Measurements from ENCODE around the gene PLD3.
"Not testable (repeated sequence)": the region's sequence is repeated elsewhere in the genome, so short reads cannot be mapped to it uniquely, and the experiment has no call there.

The PLD3 gene

DNA sequence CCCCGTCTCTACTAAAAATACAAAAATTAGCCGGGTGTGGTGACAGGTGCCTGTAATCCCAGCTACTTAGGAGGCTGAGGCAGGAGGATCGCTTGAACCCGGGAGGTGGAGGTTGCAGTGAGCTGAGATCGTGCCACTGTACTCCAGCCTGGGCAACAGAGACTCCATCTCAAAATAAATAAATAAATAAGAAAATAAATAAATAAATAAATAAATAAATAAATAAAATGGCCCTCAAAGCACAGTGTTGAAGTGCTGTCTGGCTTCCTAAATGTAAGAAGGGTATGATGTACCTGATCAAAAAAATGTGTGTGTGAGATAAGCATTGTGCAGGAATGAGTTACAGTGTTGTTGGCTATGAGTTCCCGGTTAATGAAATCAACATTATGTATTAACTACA, 15.4 kb upstream of the PLD3 start:
- DNase-seq (ENCODE audit: low spot score) = not testable (repeated sequence)

DNA sequence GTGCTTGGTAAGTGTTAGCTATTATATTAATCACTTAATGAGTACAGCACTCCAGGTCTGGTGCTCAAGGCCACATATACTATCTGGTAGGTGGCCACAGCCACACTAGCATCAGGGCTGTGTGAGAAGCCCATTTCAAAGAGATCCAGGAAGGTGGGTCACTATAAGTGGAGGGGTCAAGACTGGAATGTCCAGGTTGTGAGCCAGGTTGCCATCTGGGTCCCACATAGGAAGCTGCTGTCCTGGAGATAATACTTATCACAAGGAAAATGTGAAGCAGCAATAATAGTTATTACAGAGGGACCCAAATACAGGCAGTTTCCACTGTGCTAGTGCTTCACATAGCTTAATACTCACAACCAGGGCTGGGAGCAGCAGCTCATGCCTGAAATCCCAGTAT, 13.4 kb upstream of the PLD3 start:
- DNase-seq (ENCODE audit: low spot score) = no peak

DNA sequence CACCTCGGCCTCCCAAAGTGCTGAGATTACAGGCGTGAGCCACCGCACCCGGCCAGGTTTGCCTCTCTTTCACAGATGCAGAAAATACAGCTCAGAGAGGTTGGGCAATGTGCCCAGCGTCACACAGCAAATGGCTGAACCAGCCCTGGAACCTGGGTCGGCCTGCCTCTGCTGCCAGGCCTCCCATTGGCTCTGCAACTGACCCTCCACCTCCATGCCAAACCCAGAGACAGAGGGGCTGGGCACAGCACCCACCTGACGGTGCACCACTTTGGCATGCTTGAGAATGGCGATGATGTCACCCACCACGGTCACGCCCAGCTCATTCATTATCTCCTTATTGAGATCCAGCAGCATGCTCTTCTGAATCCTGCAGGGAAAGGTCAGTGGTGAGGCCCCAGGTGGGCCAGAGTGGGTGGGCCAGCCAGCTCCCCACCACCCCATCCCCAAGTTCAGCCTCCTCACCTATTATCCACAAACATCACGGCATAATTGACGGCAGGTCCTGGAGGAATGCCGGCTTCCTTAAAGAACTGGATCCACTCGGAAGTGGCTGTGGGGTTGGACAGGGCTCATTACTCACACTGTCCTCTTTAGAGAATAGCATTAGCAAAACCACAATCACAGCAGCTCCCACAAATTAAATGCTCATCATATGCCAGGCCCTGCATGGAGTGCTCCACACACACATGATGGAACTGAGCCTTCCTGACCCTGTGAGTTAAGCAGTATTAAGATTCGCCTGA, 12.5 kb upstream of the PLD3 start:
- DNase-seq (ENCODE audit: low spot score) = no peak

DNA sequence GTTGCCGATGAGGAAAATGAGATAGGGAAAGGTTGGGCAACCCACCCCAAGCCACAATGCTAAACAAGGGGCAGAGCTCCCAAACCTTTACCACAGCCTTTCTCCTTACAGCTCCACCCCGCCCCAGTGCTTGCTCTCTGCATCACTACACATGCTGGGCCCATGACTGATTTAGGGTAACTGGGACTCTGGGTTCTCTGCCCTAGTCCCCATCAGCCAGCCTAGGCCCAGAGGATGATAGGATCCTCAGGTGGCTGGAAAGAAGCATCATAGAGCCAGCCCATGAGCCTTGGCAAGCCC, 11.9 kb upstream of the PLD3 start:
- DNase-seq (ENCODE audit: low spot score) = no peak

DNA sequence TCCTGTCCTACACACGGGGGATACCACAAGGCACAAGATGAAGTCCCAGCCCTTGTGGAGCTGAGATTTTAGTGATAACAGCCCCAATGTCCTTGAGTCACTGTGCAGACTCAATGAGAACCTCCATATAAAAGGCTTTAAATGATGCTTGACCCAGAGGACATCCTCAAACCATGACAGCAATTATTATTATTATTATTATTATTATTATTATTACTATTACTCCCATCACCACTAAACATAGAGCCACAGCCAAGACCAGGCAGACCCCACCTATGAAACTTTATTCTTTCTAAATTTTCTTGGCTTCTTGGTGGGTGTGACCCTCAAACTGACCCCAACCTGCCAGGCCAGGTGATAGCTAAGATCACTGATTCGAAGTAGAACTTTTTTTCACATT, 11.4 kb upstream of the PLD3 start:
- DNase-seq (ENCODE audit: low spot score) = no peak

DNA sequence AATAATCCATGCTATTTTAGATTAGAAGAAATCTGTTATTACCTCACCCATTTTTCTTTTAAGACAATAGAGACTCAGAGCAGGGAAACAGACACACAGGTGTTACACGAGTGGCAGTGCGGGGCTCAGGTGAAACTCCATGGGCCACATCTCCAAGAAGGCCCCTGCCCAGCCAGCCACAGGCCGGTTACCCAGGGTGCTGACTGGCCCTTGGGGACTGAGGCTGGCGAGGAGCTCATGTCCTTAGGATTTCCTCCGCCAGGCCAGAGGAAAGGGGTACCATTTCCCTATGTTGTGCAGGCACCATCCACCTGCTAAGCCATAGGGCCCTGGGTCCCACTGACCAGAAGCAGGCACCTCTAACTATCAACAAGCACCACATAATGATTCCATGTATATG, 10.9 kb upstream of the PLD3 start:
- DNase-seq (ENCODE audit: low spot score) = no peak

DNA sequence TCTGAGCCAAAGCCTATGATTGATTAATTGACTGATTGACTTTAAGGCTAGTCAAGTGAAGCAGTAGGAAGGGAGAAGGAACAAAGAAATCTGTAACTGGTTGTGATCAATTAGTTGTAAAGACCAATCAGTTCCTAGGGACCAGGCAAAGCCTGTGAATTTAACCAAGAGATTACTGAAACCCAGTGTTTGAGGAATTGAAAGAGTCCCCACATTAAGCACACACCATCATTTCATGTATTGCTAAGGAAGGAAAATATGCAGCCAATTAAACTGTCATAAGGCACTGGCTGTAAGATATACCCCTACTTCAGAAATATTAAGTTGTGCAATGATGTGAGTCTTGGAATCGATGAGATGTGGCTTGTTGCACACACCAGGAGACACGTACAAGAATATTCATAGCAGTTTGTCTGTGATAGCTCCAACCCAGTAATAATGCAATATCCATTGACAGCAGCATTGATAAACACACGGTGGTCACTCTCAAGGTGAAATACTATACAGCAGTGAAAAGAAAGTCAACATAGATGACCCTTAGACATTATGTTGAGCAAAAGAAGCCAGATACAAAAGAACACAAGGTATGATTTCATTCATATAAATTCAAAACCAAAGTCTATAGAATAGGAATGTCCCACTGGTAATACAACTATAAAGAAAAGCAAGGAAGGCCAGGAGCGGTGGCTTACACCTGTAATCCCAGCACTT, 9.3 kb upstream of the PLD3 start:
- no peak for DNase-seq (ENCODE audit: low spot score)

DNA sequence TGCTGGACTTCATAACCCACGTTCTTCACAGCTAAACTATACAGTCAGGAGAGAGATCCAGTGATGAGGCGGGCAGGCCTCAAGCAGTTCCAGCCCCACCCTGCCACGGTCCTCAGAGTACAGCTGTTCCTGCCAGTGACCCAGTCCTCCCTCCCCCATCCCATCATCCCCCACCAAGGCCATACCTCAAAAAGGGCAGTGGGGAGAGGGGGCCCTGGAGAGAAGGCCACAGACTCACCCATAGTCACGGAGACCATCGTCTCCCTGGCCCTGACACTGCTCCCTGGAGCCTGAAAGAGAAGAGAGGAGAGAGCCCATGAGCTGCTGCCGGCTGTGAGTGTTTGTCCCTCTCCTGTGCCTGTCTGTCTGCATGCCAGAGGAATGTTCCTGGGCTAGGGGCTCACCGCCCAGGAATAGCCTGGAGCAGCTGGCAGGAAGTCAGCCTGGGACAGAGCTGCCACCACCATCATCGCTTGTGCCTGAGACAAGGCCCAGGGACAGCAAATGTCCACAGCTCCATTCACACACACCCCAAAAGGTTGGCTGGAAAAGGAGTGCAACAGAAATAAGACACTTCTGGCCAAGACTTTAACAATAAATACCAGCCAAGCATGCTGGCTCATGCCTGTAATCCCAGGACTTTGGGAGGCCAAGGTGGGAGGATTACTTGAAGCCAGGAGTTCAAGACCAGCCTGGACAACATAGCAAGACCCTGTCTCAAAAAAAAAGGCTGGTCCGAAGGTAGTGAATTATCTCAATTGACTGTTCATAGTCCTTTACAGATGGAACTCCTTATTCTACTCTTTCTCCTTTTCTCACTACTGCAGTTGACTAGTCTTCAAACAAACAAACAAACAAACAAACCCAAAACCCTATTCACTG, 6.7 kb upstream of the PLD3 start:
- no peak for DNase-seq (ENCODE audit: low spot score)

DNA sequence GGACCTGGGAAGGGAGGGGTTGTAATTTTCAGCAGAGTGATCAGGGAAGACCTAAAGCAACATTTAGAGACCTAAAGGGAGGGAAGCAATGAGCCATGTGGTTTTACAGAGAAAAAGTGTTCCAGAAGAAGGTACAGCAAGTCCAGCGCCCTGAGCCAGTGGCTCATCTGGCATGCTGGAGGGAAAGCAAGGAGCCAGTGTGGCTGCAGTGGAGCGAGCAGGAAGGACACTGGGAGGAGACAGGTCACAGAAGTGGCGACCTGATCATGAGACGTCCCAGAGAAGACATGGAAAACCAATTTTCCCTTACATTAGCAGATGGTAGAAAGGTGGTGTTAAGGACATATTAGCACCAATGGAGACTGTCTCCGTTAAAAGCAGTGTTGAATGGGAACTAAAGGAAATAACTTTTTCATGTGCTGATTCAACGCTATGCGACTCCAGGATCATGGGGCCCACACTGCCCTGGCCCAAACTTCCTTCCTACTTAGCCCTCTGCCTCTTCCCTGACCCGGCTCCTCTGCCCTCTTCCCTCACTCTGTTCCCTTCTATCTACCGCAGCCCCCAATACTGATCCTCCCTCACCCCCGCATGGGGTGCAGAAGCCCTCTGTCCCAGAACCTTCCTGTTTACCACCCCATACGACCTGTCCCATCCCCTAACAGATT, 5.7 kb upstream of the PLD3 start:
- no peak for DNase-seq (ENCODE audit: low spot score)

DNA sequence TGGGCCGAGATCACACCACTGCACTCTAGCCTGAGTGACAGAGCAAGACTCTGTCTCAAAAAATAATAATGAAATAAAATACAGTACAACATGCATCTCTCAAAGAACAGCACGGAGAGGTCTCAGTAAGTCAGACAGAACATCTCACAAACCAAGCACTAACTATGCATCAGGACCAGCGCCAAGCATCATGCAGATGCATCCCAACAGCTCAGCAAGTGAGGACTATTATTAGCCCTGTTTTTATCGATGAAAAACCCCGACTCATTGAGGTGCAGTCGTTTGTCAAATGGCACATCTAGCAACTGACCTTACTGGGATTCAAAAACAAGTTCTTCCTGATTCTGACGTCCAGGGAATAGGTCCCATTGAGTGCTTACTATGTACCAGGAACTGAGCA, 4.1 kb upstream of the PLD3 start:
- DNase-seq (ENCODE audit: low spot score) = no peak

DNA sequence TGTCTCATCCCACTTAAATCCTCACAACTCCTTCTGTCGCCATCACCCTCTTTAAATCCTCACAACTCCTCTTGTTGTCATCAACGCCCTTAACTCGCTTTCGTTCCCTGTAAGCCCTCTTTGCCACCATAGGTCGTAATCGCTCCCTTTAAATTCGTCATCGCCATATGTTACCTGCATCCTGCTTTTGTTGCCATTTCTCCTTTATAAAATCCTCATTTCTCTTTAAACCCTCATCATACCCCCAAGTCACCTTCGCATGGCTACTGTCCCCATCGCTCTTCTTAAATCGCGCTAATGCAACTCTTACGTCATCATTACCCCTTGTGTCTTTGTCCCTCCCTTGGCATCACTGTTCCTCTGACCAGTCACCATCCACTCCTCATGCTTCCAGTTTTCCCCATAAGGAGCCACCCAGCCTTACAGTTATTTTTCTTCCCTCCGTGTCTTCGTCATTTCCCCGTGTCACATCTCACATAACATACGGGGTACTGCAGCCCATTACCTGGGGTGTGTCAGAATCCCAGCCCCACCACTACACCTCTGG, 539 bp downstream of the PLD3 start:
- DNase-seq (ENCODE audit: low spot score) = peak; percentile 4

DNA sequence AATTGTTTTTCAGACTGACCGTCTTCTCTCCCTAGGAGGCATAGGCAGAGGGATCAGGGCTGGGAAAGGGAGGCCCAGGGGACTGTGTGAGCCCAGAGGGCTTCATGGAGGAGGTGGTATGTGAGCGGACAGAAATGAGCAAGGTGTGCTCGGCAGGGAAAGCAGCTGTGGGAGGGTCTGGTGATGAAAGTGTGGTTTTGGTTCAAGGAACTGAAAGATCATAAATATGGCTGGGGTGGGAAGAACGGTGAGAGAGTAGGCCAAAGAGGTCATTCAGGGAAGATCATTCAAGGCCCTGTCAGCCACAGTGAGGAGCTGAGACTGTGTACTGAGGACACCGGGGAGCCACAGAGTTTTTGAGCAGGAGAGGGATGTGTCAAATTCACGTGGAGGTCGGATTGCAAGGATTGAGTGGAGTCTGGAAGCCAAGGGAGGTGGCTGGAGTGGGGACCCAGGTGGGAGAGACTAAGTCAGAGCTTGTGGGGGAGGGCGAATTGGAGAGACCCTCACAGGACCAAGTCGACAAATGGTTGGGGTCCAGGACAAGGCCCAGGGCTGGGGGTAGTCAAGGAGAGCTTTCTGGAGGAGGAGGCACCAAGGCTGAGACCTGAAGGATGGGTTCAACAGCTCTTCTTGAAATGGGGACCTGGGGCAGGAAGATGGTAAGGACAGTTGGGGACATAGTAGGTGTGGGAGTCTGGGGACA, 7.6 kb downstream of the PLD3 start:
- no peak for DNase-seq (ENCODE audit: low spot score)

DNA sequence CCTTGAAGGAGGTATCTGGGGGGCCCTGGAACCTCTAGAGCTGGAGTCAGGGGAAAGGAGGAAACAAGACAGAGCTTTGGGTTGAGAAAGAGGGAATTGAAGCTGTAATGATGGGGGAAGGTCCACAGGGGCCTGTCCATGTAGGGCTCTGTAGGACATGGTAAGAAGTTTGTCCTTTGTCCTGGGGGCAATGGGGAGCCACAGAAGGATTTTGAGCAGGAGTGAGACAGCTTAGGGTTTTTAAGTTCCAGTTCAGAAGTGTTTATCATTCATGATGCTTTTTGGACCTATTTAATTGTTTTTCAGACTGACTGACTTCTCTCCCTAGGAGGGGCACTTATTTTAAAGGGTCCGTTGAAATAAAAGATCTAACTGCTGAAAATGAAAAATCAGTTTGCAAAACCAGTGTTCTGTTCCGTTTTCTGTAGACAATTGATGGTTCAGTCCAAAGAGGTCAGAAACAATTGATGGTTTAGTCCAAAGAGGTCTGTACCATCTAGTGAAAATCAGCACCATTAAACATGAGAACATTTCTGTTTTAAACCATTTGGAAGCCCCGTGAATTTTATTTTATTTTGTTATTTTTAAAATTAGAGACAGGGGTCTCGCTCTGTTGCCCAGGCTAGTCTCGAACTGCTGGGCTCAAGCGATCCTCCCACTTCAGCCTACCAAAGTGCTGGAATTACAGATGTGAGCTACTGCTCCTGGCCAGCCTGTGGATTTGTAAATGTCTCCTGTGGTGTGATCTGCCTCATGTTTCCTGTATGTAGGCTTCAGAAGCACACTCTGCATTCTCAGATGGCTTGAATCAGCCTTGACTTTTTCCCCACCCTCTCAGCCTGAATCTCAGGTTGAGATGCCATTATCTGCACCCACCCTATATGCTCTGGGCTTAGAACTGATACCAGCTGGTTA, 8.4 kb downstream of the PLD3 start:
- DNase-seq (ENCODE audit: low spot score) = no peak

DNA sequence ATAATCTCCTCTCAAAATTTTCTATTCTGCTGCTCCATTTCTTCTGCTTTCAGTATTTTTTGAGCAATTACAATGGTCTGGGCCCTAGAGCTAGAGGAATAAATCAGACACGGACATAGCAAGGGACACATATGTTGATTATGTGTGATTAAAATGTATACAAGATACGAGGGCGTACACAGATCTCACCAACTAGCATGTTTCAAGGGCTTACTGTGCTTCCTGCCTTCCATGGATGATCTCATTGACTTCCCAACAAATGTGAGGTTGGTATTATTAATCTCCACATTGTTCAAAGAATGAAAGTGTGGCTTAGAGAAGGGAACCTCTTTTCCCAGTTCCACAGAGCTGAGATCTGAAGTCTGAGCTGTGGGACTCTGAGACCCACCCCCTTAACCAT, 9.1 kb downstream of the PLD3 start:
- no peak for DNase-seq (ENCODE audit: low spot score)

DNA sequence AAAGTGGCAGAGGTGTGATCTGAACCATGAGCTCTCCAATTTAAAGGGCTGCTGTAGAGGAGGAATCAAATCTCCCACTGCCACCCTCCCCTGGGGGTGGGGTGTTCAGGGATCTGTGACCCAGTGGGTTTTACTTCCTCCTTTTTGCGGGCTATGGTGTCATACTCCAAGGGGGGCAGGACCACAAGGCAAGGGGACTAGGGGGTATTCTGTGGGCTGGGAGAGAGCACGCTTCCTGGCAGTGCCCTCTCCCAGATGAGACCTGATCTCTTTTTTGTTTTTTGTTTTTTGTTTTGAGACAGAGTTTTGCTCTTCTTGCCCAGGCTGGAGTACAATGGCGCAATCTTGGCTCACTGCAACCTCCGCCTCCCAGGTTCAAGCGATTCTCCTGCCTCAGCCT, 10.3 kb downstream of the PLD3 start:
- DNase-seq (ENCODE audit: low spot score) = no peak

DNA sequence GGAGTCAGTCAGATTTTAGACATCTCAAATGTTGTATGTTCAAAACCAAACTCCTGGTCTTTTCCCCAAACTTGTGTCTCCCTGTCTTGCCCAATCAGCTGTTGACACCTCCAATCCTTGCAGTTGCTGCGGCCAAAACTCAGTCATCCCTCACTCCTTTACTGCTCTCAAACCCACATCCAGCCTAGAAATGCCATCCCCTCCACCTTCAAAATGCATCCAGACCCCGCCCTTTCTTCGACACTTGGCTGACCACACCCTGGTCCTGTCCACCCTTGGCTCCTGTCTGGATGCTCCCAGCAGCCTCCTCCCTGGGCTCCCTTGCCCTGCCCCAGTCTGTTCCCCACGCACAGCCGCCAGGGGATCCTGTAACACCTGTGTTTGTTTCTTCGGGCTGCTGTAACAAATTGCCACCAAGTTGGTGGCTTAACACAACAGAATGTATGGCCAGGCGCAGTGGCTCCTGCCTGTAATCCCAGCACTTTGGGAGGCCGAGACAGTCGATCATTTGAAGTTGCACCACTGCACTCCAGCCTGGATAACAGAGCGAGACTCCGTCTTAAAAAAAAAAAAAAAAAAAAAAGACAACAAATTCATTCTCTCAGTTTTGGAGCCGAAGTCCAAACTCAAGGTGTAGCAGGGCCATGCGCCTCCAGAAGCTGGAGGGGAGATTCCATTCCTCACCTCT, 11.7 kb downstream of the PLD3 start:
- DNase-seq (ENCODE audit: low spot score) = no peak

DNA sequence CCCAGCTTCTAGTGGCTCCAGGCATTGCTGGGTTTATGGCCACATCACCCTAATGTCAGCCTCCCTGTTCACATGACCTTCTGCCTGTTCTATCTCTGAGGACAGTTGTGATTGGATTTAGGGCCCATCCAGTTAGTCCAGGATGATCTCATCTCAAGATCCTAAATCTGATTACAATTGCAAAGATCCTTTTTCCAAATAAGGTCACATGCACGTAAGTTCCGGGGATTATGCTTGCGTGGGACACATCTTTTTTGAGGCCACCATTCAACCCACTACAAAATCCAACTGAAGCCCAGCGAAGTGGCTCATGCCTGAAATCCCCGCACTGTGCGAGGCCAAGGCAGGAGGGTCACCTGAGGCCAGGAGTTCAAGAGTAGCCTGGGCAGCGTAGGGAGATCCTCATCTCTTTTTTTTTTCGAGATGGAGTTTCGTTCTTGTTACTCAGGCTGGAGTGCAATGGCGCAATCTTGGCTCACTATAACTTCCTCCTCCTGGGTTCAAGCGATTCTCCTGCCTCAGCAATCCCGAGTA, 12.3 kb downstream of the PLD3 start:
- no peak for DNase-seq (ENCODE audit: low spot score)

DNA sequence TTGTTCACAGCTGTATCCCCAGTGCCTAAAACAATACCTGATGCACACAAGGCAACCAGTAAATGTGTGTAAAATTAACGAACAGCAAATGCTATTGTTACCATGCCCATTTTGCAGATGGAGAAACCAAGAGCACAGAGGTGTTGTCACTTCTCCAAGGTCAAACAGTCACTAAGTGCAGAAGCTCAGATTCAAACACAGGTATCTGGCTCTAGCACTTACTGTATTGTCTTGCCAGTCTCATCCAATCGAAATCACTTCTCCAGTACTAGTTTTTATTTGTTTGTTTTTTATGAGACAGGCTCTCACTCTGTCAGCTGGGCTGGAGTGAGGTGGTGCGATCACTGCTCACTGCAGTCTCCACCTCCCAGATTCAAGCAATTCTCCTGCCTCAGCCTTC, 13.7 kb downstream of the PLD3 start:
- DNase-seq (ENCODE audit: low spot score) = no peak

DNA sequence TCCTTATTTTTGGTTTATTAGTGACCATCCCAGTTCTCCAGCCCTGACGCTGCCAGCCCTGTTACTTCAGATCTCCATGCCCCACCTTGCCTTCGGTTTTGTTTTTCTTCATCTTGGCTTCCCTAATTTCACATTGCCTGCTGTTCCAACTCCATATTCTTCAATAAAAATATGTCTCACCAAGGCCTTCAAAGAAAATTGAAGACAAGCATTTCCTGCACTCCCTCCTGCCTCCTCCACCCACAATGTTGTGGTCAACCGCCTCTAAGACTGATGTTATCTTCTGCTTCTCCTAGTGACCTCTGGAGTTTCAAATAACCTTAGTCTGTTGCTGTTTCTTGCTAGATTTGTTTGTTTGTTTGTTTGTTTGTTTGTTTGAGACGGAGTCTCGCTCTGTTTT, 14.6 kb downstream of the PLD3 start:
- no peak for DNase-seq (ENCODE audit: low spot score)

DNA sequence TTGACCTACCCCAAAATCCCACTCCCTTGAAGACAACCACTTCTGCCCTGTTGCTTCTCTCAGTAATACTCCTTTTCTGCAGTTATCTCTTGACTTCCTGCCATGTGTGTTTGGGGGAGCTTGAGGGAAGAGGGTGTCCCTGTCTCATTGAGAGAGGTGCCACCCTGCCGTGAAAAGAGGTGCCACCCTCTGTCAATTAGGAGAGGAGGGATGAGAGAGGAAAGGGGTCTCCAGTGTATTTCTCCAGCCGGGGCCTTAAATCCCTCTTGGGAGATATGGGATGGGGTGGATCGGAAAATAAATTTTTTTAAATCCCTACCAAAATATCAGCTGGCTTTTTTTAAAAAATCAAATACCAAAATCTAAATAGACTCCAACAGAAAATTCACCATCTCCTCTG, 16.5 kb downstream of the PLD3 start:
- DNase-seq (ENCODE audit: low spot score) = no peak
